MM.1S (cell line): ENCODE data around the gene ZSCAN30.

ENCODE experiments used
- EZH2phosphoT487 ChIP-seq: fragments of 300-600 bp; sonication (generic); IDR thresholded peaks from 2 replicates; pipeline ENCODE4 v1.6.1; 2018; ENCODE audit warnings: antibody characterized with exemption, low read length
- TF ChIP-seq, protein P1 (sequence below): fragments of 300-600 bp; sonication (generic); IDR thresholded peaks from 2 replicates; pipeline ENCODE4 v1.5.1; 2016; ENCODE audit warnings: antibody characterized with exemption, low read length, mixed read lengths

DNA sequence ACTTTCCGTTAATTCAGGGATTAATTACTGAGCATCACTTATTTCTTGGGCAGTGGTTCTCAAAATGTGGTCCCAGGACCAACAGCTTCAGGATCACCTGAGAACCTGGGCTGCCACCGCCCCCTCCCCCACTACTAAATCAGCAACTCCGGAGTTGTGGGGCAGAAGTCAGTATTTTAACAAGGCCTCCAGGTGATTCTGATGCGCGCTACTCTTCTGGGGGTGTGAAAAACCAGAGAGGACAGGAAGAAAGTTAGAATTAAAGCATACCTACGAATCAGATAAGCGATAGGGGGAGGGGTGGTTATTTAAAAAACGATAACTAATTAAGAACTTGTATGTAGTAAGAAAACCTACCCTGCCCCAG is 319 bp downstream of the ZSCAN30 start:
- TF ChIP-seq, protein P1, sequence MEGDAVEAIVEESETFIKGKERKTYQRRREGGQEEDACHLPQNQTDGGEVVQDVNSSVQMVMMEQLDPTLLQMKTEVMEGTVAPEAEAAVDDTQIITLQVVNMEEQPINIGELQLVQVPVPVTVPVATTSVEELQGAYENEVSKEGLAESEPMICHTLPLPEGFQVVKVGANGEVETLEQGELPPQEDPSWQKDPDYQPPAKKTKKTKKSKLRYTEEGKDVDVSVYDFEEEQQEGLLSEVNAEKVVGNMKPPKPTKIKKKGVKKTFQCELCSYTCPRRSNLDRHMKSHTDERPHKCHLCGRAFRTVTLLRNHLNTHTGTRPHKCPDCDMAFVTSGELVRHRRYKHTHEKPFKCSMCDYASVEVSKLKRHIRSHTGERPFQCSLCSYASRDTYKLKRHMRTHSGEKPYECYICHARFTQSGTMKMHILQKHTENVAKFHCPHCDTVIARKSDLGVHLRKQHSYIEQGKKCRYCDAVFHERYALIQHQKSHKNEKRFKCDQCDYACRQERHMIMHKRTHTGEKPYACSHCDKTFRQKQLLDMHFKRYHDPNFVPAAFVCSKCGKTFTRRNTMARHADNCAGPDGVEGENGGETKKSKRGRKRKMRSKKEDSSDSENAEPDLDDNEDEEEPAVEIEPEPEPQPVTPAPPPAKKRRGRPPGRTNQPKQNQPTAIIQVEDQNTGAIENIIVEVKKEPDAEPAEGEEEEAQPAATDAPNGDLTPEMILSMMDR = no peak
- no peak for TF ChIP-seq EZH2phosphoT487
